HG03571 (cell line): ENCODE results near the gene GABARAP.
"Not testable (repeated sequence)": the region's sequence is repeated elsewhere in the genome, so short reads cannot be mapped to it uniquely, and the experiment has no call there.

Source experiments
- ATAC-seq: cut with Tn5 transposase; IDR thresholded peaks from one replicate; pipeline ENCODE4 v1.9.1; 2021; ENCODE audit not compliant: unreplicated experiment

GABARAP gene

GRCh38 chr17:7261379-7262191 is 19.3 kb upstream of the GABARAP start:
- no peak for ATAC-seq

- ATAC-seq: no peak
These were observed 18.6 kb upstream of the GABARAP start for GRCh38 chr17:7260651-7261378.

- ATAC-seq: no peak
These were observed 17.9 kb upstream of the GABARAP start for GRCh38 chr17:7260151-7260550.

- ATAC-seq: no peak
These were observed 17.3 kb upstream of the GABARAP start for GRCh38 chr17:7259555-7259889.

GRCh38 chr17:7258731-7259554 is 16.7 kb upstream of the GABARAP start:
- no peak for ATAC-seq

GRCh38 chr17:7256766-7257456 is 14.7 kb upstream of the GABARAP start:
- ATAC-seq: no peak

- no peak for ATAC-seq
These were observed 12.3 kb upstream of the GABARAP start for GRCh38 chr17:7254511-7254910.

- no peak for ATAC-seq
These were observed 10.8 kb upstream of the GABARAP start for GRCh38 chr17:7253082-7253481.

- ATAC-seq: peak; percentile 45
These were observed 10.2 kb upstream of the GABARAP start, which contains the start of gene ELP5 for GRCh38 chr17:7252176-7253043. ELP5 (plus strand) TSS chr17:7252215; CDS start chr17:7252551, 336 bp downstream.

- ATAC-seq: peak; percentile 68
These were observed 9.5 kb upstream of the GABARAP start, which contains the start of gene CTDNEP1 for GRCh38 chr17:7251661-7252175. CTDNEP1 (minus strand) TSS chr17:7251734; CDS start chr17:7251296, 438 bp downstream.

- no peak for ATAC-seq
These were observed 8.7 kb upstream of the GABARAP start for GRCh38 chr17:7250695-7251627.

GRCh38 chr17:7249830-7250229 is 7.6 kb upstream of the GABARAP start:
- ATAC-seq: no peak

- ATAC-seq: no peak
These were observed 7.0 kb upstream of the GABARAP start for GRCh38 chr17:7249214-7249613.

- no peak for ATAC-seq
These were observed 6.5 kb upstream of the GABARAP start for GRCh38 chr17:7248796-7249195.

GRCh38 chr17:7246779-7247178 is 4.5 kb upstream of the GABARAP start:
- no peak for ATAC-seq

GRCh38 chr17:7243838-7244237 is 1.6 kb upstream of the GABARAP start:
- ATAC-seq: not testable (repeated sequence)

GRCh38 chr17:7243453-7243729 is 1.1 kb upstream of the GABARAP start:
- ATAC-seq: no peak

GRCh38 chr17:7242717-7243452 is 636 bp upstream of the GABARAP start:
- ATAC-seq: peak; percentile 30
